Smooth muscle cell (in vitro differentiated cells): ENCODE data around the gene TBC1D9. TPM values are rescaled to one million over a fixed set of nuclear protein-coding genes. Genes with fewer than 3 reads are reported as not detected.

Experiments used
- DNase-seq: peaks from one replicate; lab custom pipeline; 2025; ENCODE audit not compliant: unreplicated experiment; lab: John Stamatoyannopoulos, UW
- H2AFZ ChIP-seq: fragments of 200-600 bp; sonication (generic); 2 replicates; pipeline ENCODE4 v1.6.0; 2016; ENCODE audit warnings: antibody characterized with exemption, low read depth, mild to moderate bottlenecking
- H3F3A ChIP-seq: fragments of 200-600 bp; sonication (generic); 2 replicates; pipeline ENCODE4 v1.6.0; 2017; ENCODE audit warnings: antibody characterized with exemption, low read depth
- H3K27ac ChIP-seq: fragments of 200-600 bp; sonication (generic); 2 replicates; pipeline ENCODE4 v1.5.1; 2016; ENCODE audit warnings: low read depth, mild to moderate bottlenecking
- H3K27me3 ChIP-seq: fragments of 200-600 bp; sonication (generic); 2 replicates; pipeline ENCODE4 v1.6.1; 2016; ENCODE audit warnings: low read depth, mild to moderate bottlenecking
- H3K36me3 ChIP-seq: fragments of 200-600 bp; sonication (generic); 2 replicates; pipeline ENCODE4 v1.5.1; 2016; ENCODE audit warnings: low read depth
- H3K4me1 ChIP-seq: fragments of 200-600 bp; sonication (generic); 2 replicates; pipeline ENCODE4 v1.5.1; 2016; ENCODE audit warnings: low read depth
- H3K4me2 ChIP-seq: fragments of 200-600 bp; sonication (generic); 2 replicates; pipeline ENCODE4 v1.6.0; 2016; ENCODE audit warnings: mild to moderate bottlenecking
- H3K4me3 ChIP-seq: fragments of 200-600 bp; sonication (generic); 2 replicates; pipeline ENCODE4 v1.5.1; 2016; ENCODE audit warnings: mild to moderate bottlenecking
- H3K79me2 ChIP-seq: fragments of 200-600 bp; sonication (generic); 2 replicates; pipeline ENCODE4 v1.6.0; 2016; ENCODE audit warnings: low read depth, mild to moderate bottlenecking
- H3K9ac ChIP-seq: fragments of 200-600 bp; sonication (generic); 2 replicates; pipeline ENCODE4 v1.6.0; 2016; ENCODE audit warnings: low read depth
- H3K9me3 ChIP-seq: fragments of 200-600 bp; sonication (generic); replicated peaks from 2 replicates; pipeline ENCODE4 v1.5.1; 2016; ENCODE audit warnings: low read depth
- H4K20me1 ChIP-seq: fragments of 200-600 bp; sonication (generic); 2 replicates; pipeline ENCODE4 v1.6.0; 2016; ENCODE audit warnings: low read depth
- CTCF ChIP-seq: fragments of 200-600 bp; sonication (generic); IDR thresholded peaks from 2 replicates; pipeline ENCODE4 v1.5.1; 2017; ENCODE audit warnings: borderline replicate concordance, mild to moderate bottlenecking, antibody characterized with exemption; ENCODE audit not compliant: insufficient read depth, poor library complexity, severe bottlenecking
- WGBS: methylation state at CpG from one replicate; pipeline ENCODE4 v1.1.7; 2016; ENCODE audit warnings: low lambda C conversion rate; 5-methylcytosine and 5-hydroxymethylcytosine counted together
- polyA plus RNA-seq: library from polyadenylated mRNA; unstranded; fragments of >200 nt; fragmentation: Nextera tagmentation; extraction: Ambion mirVana; gene quantifications from 2 replicates; pipeline ENCODE4 v1.2.1, GENCODE V29; 2016
- total RNA-seq: library from RNA; depleted of rRNA; stranded (reverse); fragments of >200 nt; gene quantifications from 2 replicates; pipeline ENCODE4 v1.2.3, GENCODE V29; 2014

TBC1D9 gene
- total and polyA plus RNA-seq, 2 experiments from 2014 or later, result 9.1 to 39.5 TPM

- H2AFZ ChIP-seq, result no peak overlapping the region
- no peak for TF ChIP-seq CTCF
- no peak overlapping the region for H3K4me2 ChIP-seq
- H3K4me1 ChIP-seq, result peaks cover 5% of the 10 kb centered on the region
- H3K79me2 ChIP-seq, result peaks cover 3% of the 10 kb centered on the region
- H4K20me1 ChIP-seq, result peaks cover 8% of the 10 kb centered on the region
- no peak overlapping the region for H3K9ac ChIP-seq
- 53% methylated on average over 5 of the region's 6 CpGs for WGBS
- H3K4me3 ChIP-seq, result no peak overlapping the region
- H3K9me3 ChIP-seq, result no peaks in the 10 kb centered on the region
- H3K27me3 ChIP-seq, result no peaks in the 10 kb centered on the region
- no peaks in the 10 kb centered on the region for H3F3A ChIP-seq
- no peaks in the 10 kb centered on the region for H3K36me3 ChIP-seq
- no peak for DNase-seq
- H3K27ac ChIP-seq, result no peak overlapping the region
Measured at GRCh38 chr4:140688711-140689598, 67.2 kb downstream of the TBC1D9 start.

- peaks cover 5% of the 10 kb centered on the region for H3K4me1 ChIP-seq
Measured at GRCh38 chr4:140686796-140687195, 69.4 kb downstream of the TBC1D9 start.

GRCh38 chr4:140684314-140684713 lies 71.9 kb downstream of the TBC1D9 start:
- no peak overlapping the region for H3K4me3 ChIP-seq
- H2AFZ ChIP-seq, result no peak overlapping the region
- no peaks in the 10 kb centered on the region for H3K27me3 ChIP-seq
- no peaks in the 10 kb centered on the region for H4K20me1 ChIP-seq
- H3K79me2 ChIP-seq, result no peaks in the 10 kb centered on the region
- no peaks in the 10 kb centered on the region for H3K36me3 ChIP-seq
- H3K4me2 ChIP-seq, result no peak overlapping the region
- no peak for DNase-seq
- no peaks in the 10 kb centered on the region for H3K9me3 ChIP-seq
- H3F3A ChIP-seq, result no peaks in the 10 kb centered on the region
- TF ChIP-seq CTCF, result no peak
- no peak overlapping the region for H3K9ac ChIP-seq
- no peak overlapping the region for H3K27ac ChIP-seq
- peaks cover 5% of the 10 kb centered on the region for H3K4me1 ChIP-seq

More at GRCh38 chr4:140686796-140687195, 69.4 kb downstream of the TBC1D9 start:
- Histone ChIP-seq H3K4me2 (no peak overlapping the region), H3K79me2 (no peaks in the 10 kb centered on the region), H3F3A (no peaks in the 10 kb centered on the region), H3K36me3 (no peaks in the 10 kb centered on the region), H4K20me1 (peaks cover under 1% of the 10 kb centered on the region), H3K27me3 (no peaks in the 10 kb centered on the region), H3K27ac (no peak overlapping the region), H3K4me3 (no peak overlapping the region), H3K9ac (no peak overlapping the region), H3K9me3 (no peaks in the 10 kb centered on the region), H2AFZ (no peak overlapping the region)
- no peak for TF ChIP-seq CTCF
- DNase-seq, result no peak

- Histone ChIP-seq H3K27ac (no peak overlapping the region), H3K4me2 (no peak overlapping the region), H3K36me3 (no peaks in the 10 kb centered on the region), H3K27me3 (no peaks in the 10 kb centered on the region), H4K20me1 (no peaks in the 10 kb centered on the region), H3K4me1 (no peaks in the 10 kb centered on the region), H3K79me2 (no peaks in the 10 kb centered on the region), H3F3A (no peaks in the 10 kb centered on the region), H3K9me3 (no peaks in the 10 kb centered on the region), H3K4me3 (no peak overlapping the region), H3K9ac (no peak overlapping the region), H2AFZ (no peak overlapping the region)
- WGBS, result 95% methylated on average over 3 of the region's 3 CpGs
- DNase-seq, result no peak
- no peak for TF ChIP-seq CTCF
Measured at GRCh38 chr4:140681201-140681600, 75.0 kb downstream of the TBC1D9 start.
